GM13976 (cell line): ENCODE data around the gene DNAH2.

Source experiments
- DNase-seq: peaks from one replicate; pipeline ENCODE4 v3.0.0; 2012; ENCODE audit warnings: low spot score
- in situ Hi-C: fragments of 300-500 bp; cut with MboI; formaldehyde crosslinking; loops from one replicate; pipeline ENCODE4 v1.12.0; 2022; ENCODE audit warnings: low sequenced_read_pairs, mixed read lengths, inconsistent platforms; ENCODE audit not compliant: unreplicated experiment
- TF ChIP-seq, protein P1 (sequence below): IDR thresholded peaks from 2 replicates; pipeline ENCODE4 v1.5.1; 2012; ENCODE audit warnings: borderline replicate concordance, mild to moderate bottlenecking; ENCODE audit not compliant: insufficient read depth; ENCODE audit errors: extremely low read depth, missing control alignments, control extremely low read depth

DNAH2 gene

DNA sequence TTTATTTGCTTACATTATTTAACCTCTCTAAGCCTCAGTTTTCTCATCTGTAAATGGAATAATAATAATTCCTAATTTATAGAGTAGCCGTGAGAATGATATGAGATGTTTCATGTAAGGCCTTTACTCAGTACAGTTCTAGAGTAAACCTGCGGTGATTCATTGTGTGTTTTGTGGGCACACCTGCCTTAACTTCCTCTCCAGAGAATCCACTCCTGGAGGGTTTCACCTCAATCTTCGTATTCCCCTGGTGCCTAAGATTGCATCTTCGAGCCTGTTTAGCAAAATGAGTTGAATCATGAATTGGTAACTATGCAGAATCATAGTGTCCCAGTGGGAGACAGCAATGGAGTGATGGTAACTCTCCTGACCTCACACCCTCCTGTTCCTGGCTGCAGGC lies 52.3 kb downstream of the DNAH2 start:
- TF ChIP-seq, protein P1, sequence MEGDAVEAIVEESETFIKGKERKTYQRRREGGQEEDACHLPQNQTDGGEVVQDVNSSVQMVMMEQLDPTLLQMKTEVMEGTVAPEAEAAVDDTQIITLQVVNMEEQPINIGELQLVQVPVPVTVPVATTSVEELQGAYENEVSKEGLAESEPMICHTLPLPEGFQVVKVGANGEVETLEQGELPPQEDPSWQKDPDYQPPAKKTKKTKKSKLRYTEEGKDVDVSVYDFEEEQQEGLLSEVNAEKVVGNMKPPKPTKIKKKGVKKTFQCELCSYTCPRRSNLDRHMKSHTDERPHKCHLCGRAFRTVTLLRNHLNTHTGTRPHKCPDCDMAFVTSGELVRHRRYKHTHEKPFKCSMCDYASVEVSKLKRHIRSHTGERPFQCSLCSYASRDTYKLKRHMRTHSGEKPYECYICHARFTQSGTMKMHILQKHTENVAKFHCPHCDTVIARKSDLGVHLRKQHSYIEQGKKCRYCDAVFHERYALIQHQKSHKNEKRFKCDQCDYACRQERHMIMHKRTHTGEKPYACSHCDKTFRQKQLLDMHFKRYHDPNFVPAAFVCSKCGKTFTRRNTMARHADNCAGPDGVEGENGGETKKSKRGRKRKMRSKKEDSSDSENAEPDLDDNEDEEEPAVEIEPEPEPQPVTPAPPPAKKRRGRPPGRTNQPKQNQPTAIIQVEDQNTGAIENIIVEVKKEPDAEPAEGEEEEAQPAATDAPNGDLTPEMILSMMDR, result no peak
- no peak for DNase-seq
- in situ Hi-C loops, result no loop called here

DNA sequence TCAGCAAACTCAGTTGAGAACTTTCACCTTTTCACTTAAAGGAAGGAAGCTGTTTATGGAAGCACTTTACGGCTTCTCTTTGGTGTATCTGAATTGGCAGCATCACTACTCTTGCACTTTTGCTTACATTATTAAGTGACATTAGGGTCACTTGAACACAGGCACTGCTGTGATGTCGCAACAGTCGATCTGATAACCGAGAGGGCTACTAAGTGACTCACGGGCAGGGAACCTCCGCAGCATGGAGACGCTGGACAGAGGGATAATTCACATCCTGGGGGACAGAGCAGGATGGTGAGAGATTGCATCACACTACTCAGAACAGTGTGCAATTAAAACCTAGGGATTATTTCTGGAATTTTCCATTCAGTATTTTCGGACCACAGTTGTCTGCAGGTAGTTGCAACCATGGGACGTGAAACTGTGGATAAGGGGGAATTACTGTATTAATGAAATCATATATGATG lies 56.5 kb downstream of the DNAH2 start:
- in situ Hi-C loops, result no loop called here
- TF ChIP-seq, protein P1, result no peak
- DNase-seq, result no peak

- in situ Hi-C loops, result no loop called here
- TF ChIP-seq, protein P1, result no peak
Observed at GRCh38 chr17:7775051-7775450, 57.5 kb downstream of the DNAH2 start.

DNA sequence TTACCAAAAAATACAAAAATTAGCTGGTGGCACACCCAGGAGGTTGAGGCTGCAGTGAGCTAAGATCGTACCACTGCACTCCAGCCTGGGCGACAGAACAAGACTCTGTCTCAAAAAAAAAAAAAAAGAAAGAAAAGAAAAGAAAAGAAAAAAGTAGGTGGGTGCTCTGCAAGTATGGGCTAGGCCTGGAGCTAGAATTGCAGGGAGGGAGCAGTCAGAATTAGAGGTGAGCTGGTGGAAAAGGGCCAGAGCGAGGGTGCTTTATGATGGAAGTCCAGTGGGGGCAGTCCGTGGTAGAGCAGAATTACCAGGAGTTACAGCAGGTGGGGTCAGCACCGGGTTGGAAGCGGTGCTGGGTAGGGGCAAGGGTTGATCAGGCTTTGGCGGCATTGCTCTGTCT lies 59.5 kb downstream of the DNAH2 start:
- TF ChIP-seq, protein P1, result no peak
- in situ Hi-C loops, result no loop called here
- DNase-seq, result no peak

More at GRCh38 chr17:7775051-7775450, 57.5 kb downstream of the DNAH2 start:
- DNase-seq, result no peak

DNA sequence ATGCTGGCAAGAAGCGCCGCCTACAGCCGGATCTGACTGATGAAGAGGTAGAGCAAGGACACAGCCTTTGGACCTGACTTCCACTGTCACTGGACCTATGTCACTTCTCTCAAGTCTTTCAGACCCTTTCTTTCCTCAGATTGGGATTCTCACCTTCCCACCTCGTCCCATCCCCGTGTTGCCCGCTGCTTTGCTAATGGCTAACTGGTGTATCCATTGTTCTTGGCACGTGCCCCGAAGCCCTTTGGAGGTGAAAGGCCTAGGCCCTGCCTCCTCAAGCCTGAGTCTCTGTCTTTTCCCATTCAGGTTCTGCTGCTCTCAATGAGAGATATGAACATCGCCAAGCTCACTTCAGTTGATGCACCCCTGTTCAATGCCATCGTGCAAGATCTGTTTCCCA lies 63.2 kb downstream of the DNAH2 start:
- TF ChIP-seq, protein P1, result no peak
- DNase-seq, result no peak
- in situ Hi-C loops, result no loop called here

- TF ChIP-seq, protein P1, result no peak
- DNase-seq, result peak; percentile 73
- in situ Hi-C loops, result no loop called here
Observed at GRCh38 chr17:7781429-7781828, 63.9 kb downstream of the DNAH2 start.

GRCh38 chr17:7782240-7782639 lies 64.7 kb downstream of the DNAH2 start:
- TF ChIP-seq, protein P1, result no peak
- DNase-seq, result no peak
- in situ Hi-C loops, result no loop called here
